T-cell (primary cell): ENCODE data around the gene C5orf22. TPM values are rescaled to one million over a fixed set of nuclear protein-coding genes. Genes with fewer than 3 reads are reported as not detected.
"Not testable (repeated sequence)": the region's sequence is repeated elsewhere in the genome, so short reads cannot be mapped to it uniquely, and the experiment has no call there.

Experiments used
- ATAC-seq, 4 experiments: fragments of 200-7000 bp in 3 of 4; fragments of 150-1000 bp in 1 of 4; cut with Tn5 transposase; replicated peaks in 1 of 4; 1 replicate in 3 of 4; 2 replicates in 1 of 4; pipeline ENCODE4 v1.10.0; 2021; ENCODE audit warnings: moderate library complexity in 3 of 4, mild to moderate bottlenecking in 2 of 4, moderate number of reproducible peaks in 1 of 4
- CTCF ChIA-PET, 2 donors: fragments of 300-600 bp; sonication (Branson Sonifier 250); formaldehyde crosslinking; loops; one replicate each; lab custom pipeline; 2022; ENCODE audit warnings: antibody characterized with exemption in 2 of 2; lab: Charles Lee
- POLR2A ChIA-PET, 2 donors: fragments of 300-600 bp; sonication (Branson Sonifier 250); formaldehyde crosslinking; loops; one replicate each; lab custom pipeline; 2022; ENCODE audit warnings: antibody characterized with exemption in 2 of 2; lab: Charles Lee
- DNase-seq, 35 experiments: peaks; one replicate each; pipeline versions ENCODE4 v3.0.0 to v3.0.0-alpha.2; 2013 to 2023
- H3K27ac ChIP-seq: one replicate; pipeline ENCODE4 v1.5.1; 2013; ENCODE audit warnings: low read length
- H3K27me3 ChIP-seq, 2 experiments: replicated peaks in 1 of 2; 1 replicate in 1 of 2; 2 replicates in 1 of 2; pipeline versions ENCODE4 v1.6.1 to v1.7.0; 2013; ENCODE audit warnings: low read length in 1 of 2, mixed read lengths in 1 of 2; ENCODE audit not compliant: control insufficient read depth in 2 of 2, insufficient read depth in 2 of 2; ENCODE audit errors: extremely low read depth in 1 of 2
- H3K36me3 ChIP-seq, 2 donors: 1 replicate in 1 of 2; 2 replicates in 1 of 2; pipeline versions ENCODE4 v1.6.1 to v1.7.0; 2013; ENCODE audit warnings: low read length in 1 of 2; ENCODE audit not compliant: control insufficient read depth in 2 of 2, insufficient read depth in 1 of 2; ENCODE audit errors: extremely low read depth in 1 of 2
- H3K4me1 ChIP-seq, 2 experiments: 1 replicate in 1 of 2; 2 replicates in 1 of 2; pipeline versions ENCODE4 v1.6.1 to v1.7.0; 2013; ENCODE audit warnings: low read length in 2 of 2, mixed read lengths in 1 of 2; ENCODE audit not compliant: insufficient read depth in 2 of 2, control insufficient read depth in 1 of 2; ENCODE audit errors: extremely low read depth in 1 of 2
- H3K4me3 ChIP-seq, 2 donors: 1 replicate in 1 of 2; 2 replicates in 1 of 2; pipeline versions ENCODE4 v1.5.1 to v1.7.0; 2013; ENCODE audit warnings: mild to moderate bottlenecking in 2 of 2, low read length in 1 of 2, moderate library complexity in 1 of 2; ENCODE audit not compliant: control insufficient read depth in 1 of 2; ENCODE audit errors: extremely low read depth in 1 of 2
- H3K9me3 ChIP-seq: 2 replicates; pipeline ENCODE4 v1.7.0; 2013
- H3K27ac Mint-ChIP-seq, 2 donors: one replicate each; pipeline ENCODE4 v1.8.0; 2020 to 2021; ENCODE audit warnings: mild to moderate bottlenecking in 2 of 2, mixed read lengths in 2 of 2
- H3K27me3 Mint-ChIP-seq, 2 donors: one replicate each; pipeline ENCODE4 v1.8.0; 2021 to 2022; ENCODE audit warnings: mixed read lengths in 2 of 2
- H3K36me3 Mint-ChIP-seq: one replicate; pipeline ENCODE4 v1.8.0; 2021; ENCODE audit warnings: mixed read lengths
- H3K4me1 Mint-ChIP-seq, 3 donors: one replicate each; pipeline ENCODE4 v1.8.0; 2020 to 2022; ENCODE audit warnings: mixed read lengths in 3 of 3, mild to moderate bottlenecking in 1 of 3
- H3K4me3 Mint-ChIP-seq, 3 donors: one replicate each; pipeline ENCODE4 v1.8.0; 2020 to 2022; ENCODE audit warnings: mild to moderate bottlenecking in 3 of 3, mixed read lengths in 3 of 3, moderate library complexity in 3 of 3
- H3K9me3 Mint-ChIP-seq, 3 donors: one replicate each; pipeline ENCODE4 v1.8.0; 2020 to 2022; ENCODE audit warnings: mixed read lengths in 3 of 3
- WGBS: methylation state at CpG from one replicate; pipeline ENCODE4 v1.1.5; 2013; ENCODE audit warnings: missing lambda C conversion rate; ENCODE audit not compliant: insufficient coverage; 5-methylcytosine and 5-hydroxymethylcytosine counted together
- total RNA-seq, 35 experiments: library from RNA in 6 of 35; stranded (reverse) in 6 of 35; fragments of 120-200 nt in 1 of 35; gene quantifications; one replicate each; pipeline versions ENCODE4 v1.2.1 to v1.2.4 and lab custom pipeline; 2013 to 2026

The C5orf22 gene
- total RNA-seq, 5 donors from 2014 or later (not counting 1 experiment from before 2014, with no cell fraction given): 16.0 to 30.3 (median 26.8) TPM

DNA sequence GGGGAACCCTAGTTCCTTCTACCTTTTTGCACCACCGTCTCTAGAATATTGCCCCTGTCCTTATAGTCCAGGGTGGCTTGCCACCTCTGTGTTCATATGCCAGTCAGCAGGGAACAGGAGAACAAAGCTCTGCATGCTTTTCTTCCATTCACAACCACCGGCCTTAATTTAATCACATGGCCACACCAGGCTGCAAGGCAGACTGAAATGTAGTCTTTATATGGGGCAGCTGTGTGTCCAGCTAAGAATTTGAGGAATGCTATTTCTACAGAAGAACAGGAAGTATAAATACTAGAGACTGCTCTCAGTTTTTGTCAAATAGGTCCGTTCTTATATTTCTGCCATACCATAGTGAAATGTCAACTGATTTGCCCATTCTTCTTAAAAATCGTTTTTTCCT is 5.8 kb downstream of the C5orf22 start:
- DNase-seq (no peak), ATAC-seq (no peak)
- H3K9me3 ChIP-seq: no peaks in the 10 kb centered on the region
- no peak overlapping the region for H3K4me3 Mint-ChIP-seq
- no peaks in the 10 kb centered on the region for H3K27me3 Mint-ChIP-seq
- CTCF ChIA-PET: interaction anchor here in 1 of 2 donors (1.9 kb wide), 1 partner anchor 555 kb away, joined by 5 read pairs; no protein-coding TSS in a partner anchor
- WGBS: 100% methylated on average over 1 of the region's 4 CpGs
- peaks cover 11% of the 10 kb centered on the region in 2 experiments for H3K4me1 ChIP-seq
- H3K27ac ChIP-seq: no peak overlapping the region
- POLR2A ChIA-PET: no interaction called here
- H3K9me3 Mint-ChIP-seq: no peaks in the 10 kb centered on the region
- no peak overlapping the region for H3K27ac Mint-ChIP-seq
- peaks cover 44% of the 10 kb centered on the region for H3K36me3 Mint-ChIP-seq
- no peak overlapping the region for H3K4me3 ChIP-seq
- H3K4me1 Mint-ChIP-seq: peaks cover 15 to 41% (median 38%) of the 10 kb centered on the region in 3 donors
- peaks cover 15 to 71% of the 10 kb centered on the region in 2 donors for H3K36me3 ChIP-seq
- no peaks in the 10 kb centered on the region for H3K27me3 ChIP-seq

GRCh38 chr5:31549114-31549513 is 17.0 kb downstream of the C5orf22 start:
- H3K4me3 ChIP-seq, H3K9me3 Mint-ChIP-seq, H3K27me3 ChIP-seq, H3K9me3 ChIP-seq, CTCF ChIA-PET, H3K4me1 ChIP-seq, DNase-seq, H3K4me1 Mint-ChIP-seq, POLR2A ChIA-PET, ATAC-seq, H3K4me3 Mint-ChIP-seq, H3K27ac Mint-ChIP-seq, H3K27ac ChIP-seq, H3K27me3 Mint-ChIP-seq: not testable (repeated sequence)
- WGBS: no CpG with 5 or more reads among the region's 2 CpGs
- peaks cover 75% of the 10 kb centered on the region for H3K36me3 Mint-ChIP-seq
- H3K36me3 ChIP-seq: peaks cover 0 to 33% of the 10 kb centered on the region in 2 donors

DNA sequence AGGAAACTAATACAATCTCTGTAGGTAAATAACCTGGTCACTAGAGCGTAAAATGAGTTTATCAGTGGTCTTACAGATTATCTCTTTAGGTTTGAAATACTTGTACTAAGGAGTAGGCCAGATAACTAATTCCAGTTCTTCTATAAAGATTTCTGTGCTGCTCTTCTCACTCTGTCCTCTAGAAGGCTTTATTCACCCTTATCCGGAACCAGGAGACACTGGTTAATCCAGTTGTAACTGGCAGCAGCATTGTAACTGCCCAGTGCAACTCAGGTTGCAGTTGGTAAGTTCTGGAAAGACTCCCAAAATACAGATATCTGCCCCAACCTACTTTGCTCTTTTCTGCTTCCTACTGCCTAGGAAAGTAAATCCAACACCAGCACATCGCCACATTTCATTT is 19.8 kb downstream of the C5orf22 start:
- no peak for DNase-seq
- H3K27me3 ChIP-seq: no peaks in the 10 kb centered on the region
- no peak overlapping the region for H3K27ac ChIP-seq
- no peak for ATAC-seq
- Mint-ChIP-seq H3K36me3 (peaks cover 66% of the 10 kb centered on the region), H3K4me3 (no peak overlapping the region), H3K4me1 (no peaks in the 10 kb centered on the region), H3K27ac (no peak overlapping the region), H3K27me3 (no peaks in the 10 kb centered on the region), H3K9me3 (no peaks in the 10 kb centered on the region)
- WGBS: no CpG with 5 or more reads among the region's 3 CpGs
- ChIA-PET CTCF (interaction anchor here in 1 of 2 donors (0.6 kb wide), 1 partner anchor 585 kb away, joined by 5 read pairs; no protein-coding TSS in a partner anchor), POLR2A (no interaction called here)
- H3K4me3 ChIP-seq: no peak overlapping the region
- no peaks in the 10 kb centered on the region for H3K9me3 ChIP-seq
- no peaks in the 10 kb centered on the region for H3K4me1 ChIP-seq
- peaks cover 7 to 44% of the 10 kb centered on the region in 2 donors for H3K36me3 ChIP-seq

- no peaks in the 10 kb centered on the region for H3K9me3 Mint-ChIP-seq
- peaks cover 53% of the 10 kb centered on the region for H3K36me3 Mint-ChIP-seq
- DNase-seq (no peak), ATAC-seq (no peak)
- H3K9me3 ChIP-seq: no peaks in the 10 kb centered on the region
- peak overlapping the region in 1 of 2 donors; percentile 1 for H3K27ac Mint-ChIP-seq
- no peaks in the 10 kb centered on the region for H3K4me1 Mint-ChIP-seq
- POLR2A ChIA-PET: no interaction called here
- H3K36me3 ChIP-seq: peaks cover 7 to 36% of the 10 kb centered on the region in 2 donors
- no peak overlapping the region for H3K27ac ChIP-seq
- no peaks in the 10 kb centered on the region for H3K27me3 ChIP-seq
- no peaks in the 10 kb centered on the region for H3K4me1 ChIP-seq
- no peak overlapping the region for H3K4me3 ChIP-seq
- CTCF ChIA-PET: no interaction called here
- H3K4me3 Mint-ChIP-seq: no peak overlapping the region
- H3K27me3 Mint-ChIP-seq: no peaks in the 10 kb centered on the region
Observed at GRCh38 chr5:31553863-31554262, 21.8 kb downstream of the C5orf22 start.

GRCh38 chr5:31554552-31554951 is 22.5 kb downstream of the C5orf22 start:
- Histone ChIP-seq H3K4me3 (no peak overlapping the region), H3K36me3 (peaks cover 7 to 36% of the 10 kb centered on the region in 2 donors), H3K27me3 (no peaks in the 10 kb centered on the region), H3K4me1 (no peaks in the 10 kb centered on the region), H3K9me3 (no peaks in the 10 kb centered on the region), H3K27ac (no peak overlapping the region)
- no peak for DNase-seq
- peaks cover 49% of the 10 kb centered on the region for H3K36me3 Mint-ChIP-seq
- no CpG with 5 or more reads among the region's 1 CpG for WGBS
- no peaks in the 10 kb centered on the region for H3K4me1 Mint-ChIP-seq
- H3K27me3 Mint-ChIP-seq: no peaks in the 10 kb centered on the region
- H3K9me3 Mint-ChIP-seq: no peaks in the 10 kb centered on the region
- H3K27ac Mint-ChIP-seq: no peak overlapping the region
- no peak for ATAC-seq
- CTCF ChIA-PET: no interaction called here
- POLR2A ChIA-PET: no interaction called here
- H3K4me3 Mint-ChIP-seq: no peak overlapping the region

DNA sequence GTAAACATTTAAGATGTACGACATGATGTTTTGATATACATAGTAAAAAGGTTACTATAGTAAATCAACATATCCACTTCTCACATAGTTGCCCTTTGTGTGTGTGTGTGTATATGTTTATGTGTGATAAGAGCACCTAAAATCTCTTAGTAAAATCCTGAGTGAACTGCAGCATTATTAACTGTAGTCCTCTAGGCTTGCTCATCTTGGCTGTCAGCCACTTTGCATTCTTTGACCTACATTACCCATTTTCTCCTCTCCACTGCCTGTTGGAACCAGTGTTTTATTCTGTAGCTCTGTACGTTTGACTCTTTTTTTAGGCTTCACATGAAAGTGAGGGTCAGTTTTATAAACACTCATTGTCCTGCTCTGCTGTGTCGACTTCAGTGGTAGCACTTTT is 24.4 kb downstream of the C5orf22 start:
- Mint-ChIP-seq H3K4me1 (no peaks in the 10 kb centered on the region), H3K9me3 (no peaks in the 10 kb centered on the region), H3K4me3 (no peak overlapping the region), H3K27ac (no peak overlapping the region), H3K36me3 (peaks cover 42% of the 10 kb centered on the region), H3K27me3 (no peaks in the 10 kb centered on the region)
- Histone ChIP-seq H3K36me3 (peaks cover 7 to 32% of the 10 kb centered on the region in 2 donors), H3K4me3 (no peak overlapping the region), H3K27ac (no peak overlapping the region), H3K4me1 (no peaks in the 10 kb centered on the region), H3K27me3 (no peaks in the 10 kb centered on the region), H3K9me3 (no peaks in the 10 kb centered on the region)
- 100% methylated on average over 2 of the region's 3 CpGs for WGBS
- CTCF ChIA-PET: no interaction called here
- ATAC-seq (no peak), DNase-seq (no peak)
- POLR2A ChIA-PET: no interaction called here

- Histone ChIP-seq H3K27ac (no peak overlapping the region), H3K4me3 (no peak overlapping the region), H3K4me1 (no peaks in the 10 kb centered on the region), H3K9me3 (no peaks in the 10 kb centered on the region), H3K27me3 (peaks cover 0 to 3% of the 10 kb centered on the region in 2 experiments), H3K36me3 (peaks cover 7 to 8% of the 10 kb centered on the region in 2 donors)
- ChIA-PET CTCF (no interaction called here), POLR2A (interaction anchor here in 1 of 2 donors (0.5 kb wide), 1 partner anchor 39 kb away, joined by 4 read pairs; no protein-coding TSS in a partner anchor)
- WGBS: no CpG with 5 or more reads among the region's 3 CpGs
- peaks cover 0 to 2% (median 0%) of the 10 kb centered on the region in 3 donors for H3K9me3 Mint-ChIP-seq
- H3K27ac Mint-ChIP-seq: no peak overlapping the region
- H3K36me3 Mint-ChIP-seq: peaks cover 18% of the 10 kb centered on the region
- no peaks in the 10 kb centered on the region for H3K4me1 Mint-ChIP-seq
- no peak for ATAC-seq
- H3K4me3 Mint-ChIP-seq: no peak overlapping the region
- no peak for DNase-seq
- no peaks in the 10 kb centered on the region for H3K27me3 Mint-ChIP-seq
Observed at GRCh38 chr5:31559942-31560341, 27.8 kb downstream of the C5orf22 start.
